Endothelial cell of umbilical vein (primary cell): Measurements from ENCODE around the gene CCR2. TPM values are rescaled to one million over a fixed set of nuclear protein-coding genes. Genes with fewer than 3 reads are reported as not detected.
"Not testable (repeated sequence)": the region's sequence is repeated elsewhere in the genome, so short reads cannot be mapped to it uniquely, and the experiment has no call there.

Source experiments
- BruUV-seq: library from RNA; stranded (reverse); fragments of 400-500 nt; replicated peaks from 2 replicates; lab custom pipeline; 2021; lab: Mats Ljungman, UMichigan
- CTCF ChIA-PET: fragments of 300-600, 350-600 bp; sonication (Branson Sonifier 250); formaldehyde crosslinking; loops from one replicate; lab custom pipeline; 2021; ENCODE audit warnings: antibody characterized with exemption, inconsistent platforms; lab: Charles Lee
- POLR2A ChIA-PET: fragments of 300-600, 350-600 bp; sonication (Branson Sonifier 250); formaldehyde crosslinking; loops from one replicate; lab custom pipeline; 2021; ENCODE audit warnings: antibody characterized with exemption, inconsistent platforms; lab: Charles Lee
- DNase-seq: peaks from one replicate; pipeline ENCODE4 v3.0.0-alpha.2; 2011; ENCODE audit warnings: low read depth, low spot score
- FAIRE-seq: peaks from 2 replicates; lab custom pipeline; 2011; peaks lifted over from hg19 to GRCh38; lab: Jason Lieb, UNC
- H2AFZ ChIP-seq: 2 replicates; pipeline ENCODE4 v1.6.0; 2012; ENCODE audit warnings: low read depth, low read length, control low read depth, inconsistent platforms
- H3K27ac ChIP-seq: 2 replicates; pipeline ENCODE4 v1.5.1; 2011; ENCODE audit warnings: low read depth, mild to moderate bottlenecking, control low read depth, low read length, moderate library complexity; ENCODE audit not compliant: insufficient read depth
- H3K27me3 ChIP-seq, 2 experiments: 2 replicates each; pipeline versions ENCODE4 v1.6.0 to v1.6.1; 2011; ENCODE audit warnings: low read length in 2 of 2, mixed read lengths in 1 of 2; ENCODE audit not compliant: control insufficient read depth in 2 of 2, insufficient read depth in 2 of 2
- H3K36me3 ChIP-seq, 2 experiments: 2 replicates in 1 of 2; 3 replicates in 1 of 2; pipeline ENCODE4 v1.5.1; 2011; ENCODE audit warnings: low read length in 2 of 2, mild to moderate bottlenecking in 1 of 2, moderate library complexity in 1 of 2; ENCODE audit not compliant: control insufficient read depth in 2 of 2, insufficient read depth in 2 of 2; ENCODE audit errors: extremely low read depth in 1 of 2
- H3K4me1 ChIP-seq: 3 replicates; pipeline ENCODE4 v1.5.1; 2011; ENCODE audit warnings: mild to moderate bottlenecking, low read length; ENCODE audit not compliant: control insufficient read depth, insufficient read depth; ENCODE audit errors: extremely low read depth
- H3K4me2 ChIP-seq: 2 replicates; pipeline ENCODE4 v1.6.1; 2011; ENCODE audit warnings: low read length, control low read depth, mixed read lengths; ENCODE audit not compliant: insufficient read depth
- H3K4me3 ChIP-seq, 3 experiments: fragments of 200-600 bp in 1 of 3; sonication (generic), shearing (Covaris generic) in 1 of 3; replicated peaks in 1 of 3; 2 replicates each; pipeline ENCODE4 v1.5.1; 2011 to 2016; ENCODE audit warnings: control low read depth in 3 of 3, low read length in 3 of 3, mild to moderate bottlenecking in 2 of 3, inconsistent platforms in 1 of 3, low read depth in 1 of 3, moderate library complexity in 1 of 3; ENCODE audit not compliant: insufficient read depth in 1 of 3
- H3K79me2 ChIP-seq: 2 replicates; pipeline ENCODE4 v1.6.0; 2012; ENCODE audit warnings: low read length, inconsistent platforms; ENCODE audit not compliant: control insufficient read depth, insufficient read depth
- H3K9ac ChIP-seq: replicated peaks from 2 replicates; pipeline ENCODE3; 2011; ENCODE audit warnings: low read length, control low read depth; ENCODE audit not compliant: insufficient read depth; ENCODE audit errors: extremely low read depth
- H3K9me1 ChIP-seq: replicated peaks from 3 replicates; pipeline ENCODE4 v1.6.0; 2011; ENCODE audit warnings: mild to moderate bottlenecking, low read length; ENCODE audit not compliant: control insufficient read depth, insufficient read depth; ENCODE audit errors: extremely low read depth
- H3K9me3 ChIP-seq: replicated peaks from 2 replicates; pipeline ENCODE4 v1.5.1; 2012; ENCODE audit warnings: low read length, inconsistent platforms; ENCODE audit not compliant: control insufficient read depth, insufficient read depth
- H4K20me1 ChIP-seq: replicated peaks from 2 replicates; pipeline ENCODE3; 2011; ENCODE audit warnings: mild to moderate bottlenecking, low read length; ENCODE audit not compliant: control insufficient read depth, insufficient read depth; ENCODE audit errors: extremely low read depth
- EZH2 ChIP-seq: IDR thresholded peaks from 2 replicates; pipeline ENCODE4 v1.6.1; 2012; ENCODE audit warnings: borderline replicate concordance, low read depth, mild to moderate bottlenecking, moderate library complexity, low read length, inconsistent platforms; ENCODE audit not compliant: severe bottlenecking
- FOS ChIP-seq: IDR thresholded peaks from 2 replicates; pipeline ENCODE4 v1.6.1; 2011; ENCODE audit warnings: mild to moderate bottlenecking, low read length, moderate library complexity, borderline replicate concordance; ENCODE audit not compliant: insufficient read depth
- GATA2 ChIP-seq: IDR thresholded peaks from 2 replicates; pipeline ENCODE4 v1.7.0; 2011; ENCODE audit warnings: low read depth, mild to moderate bottlenecking, moderate library complexity, mixed read lengths, low read length; ENCODE audit not compliant: insufficient read length, insufficient read depth
- JUN ChIP-seq: IDR thresholded peaks from 2 replicates; pipeline ENCODE4 v1.6.1; 2011; ENCODE audit warnings: borderline replicate concordance, low read depth; ENCODE audit not compliant: insufficient read length, insufficient read depth
- MYC ChIP-seq: IDR thresholded peaks from one replicate; pipeline ENCODE4 v1.6.1; 2011; ENCODE audit warnings: mild to moderate bottlenecking, low read depth, low read length
- POLR2A ChIP-seq: IDR thresholded peaks from 2 replicates; pipeline ENCODE4 v1.6.1; 2012; ENCODE audit warnings: low read depth, mild to moderate bottlenecking, control low read depth, low read length
- POLR2AphosphoS5 ChIP-seq: IDR thresholded peaks from 2 replicates; pipeline ENCODE4 v1.6.1; 2012; ENCODE audit warnings: low read depth, mild to moderate bottlenecking, control low read depth, low read length, moderate library complexity; ENCODE audit not compliant: insufficient read depth
- dilution Hi-C: fragments of 300-500 bp; cut with MboI; formaldehyde crosslinking; loops from one replicate; pipeline ENCODE4 v1.15.0; 2019; ENCODE audit warnings: low sequenced_read_pairs; ENCODE audit not compliant: extremely low pct_ligation_motif_present
- intact Hi-C: fragments of 100-400 bp; cut with micrococcal nuclease; formaldehyde crosslinking; loops from one replicate; pipeline ENCODE4 v1.10.0; 2022
- polyA plus RNA-seq, 4 experiments: library from polyadenylated mRNA; depleted of rRNA in 3 of 4; stranded (reverse) in 3 of 4; unstranded in 1 of 4; fragments of >200 nt; gene quantifications; 2 replicates each; pipeline versions ENCODE4 v1.2.1 to v1.2.3, GENCODE V29; 2011 to 2012; ENCODE audit warnings: missing spikeins in 1 of 4
- total RNA-seq: library from RNA; stranded (reverse); gene quantifications from 2 replicates; pipeline ENCODE4 v1.2.3, GENCODE V29; 2021
- TF ChIP-seq, protein P1 (sequence below): IDR thresholded peaks from 2 replicates; pipeline ENCODE4 v1.6.1; 2011; ENCODE audit not compliant: insufficient read depth, insufficient read length
- TF ChIP-seq, protein P2 (sequence below), 2 donors: IDR thresholded peaks; 1 replicate in 1 of 2; 2 replicates in 1 of 2; pipeline ENCODE4 v1.5.1; 2011; ENCODE audit warnings: low read length in 2 of 2, mild to moderate bottlenecking in 2 of 2, moderate library complexity in 2 of 2, control low read depth in 1 of 2, inconsistent platforms in 1 of 2, low read depth in 1 of 2; ENCODE audit not compliant: insufficient read depth in 1 of 2; ENCODE audit errors: extremely low read depth in 1 of 2

CCR2 gene
- total and polyA plus RNA-seq, 2 donors (not counting 3 experiments of a cell fraction or from before 2014, with no cell fraction given) = not detected

DNA sequence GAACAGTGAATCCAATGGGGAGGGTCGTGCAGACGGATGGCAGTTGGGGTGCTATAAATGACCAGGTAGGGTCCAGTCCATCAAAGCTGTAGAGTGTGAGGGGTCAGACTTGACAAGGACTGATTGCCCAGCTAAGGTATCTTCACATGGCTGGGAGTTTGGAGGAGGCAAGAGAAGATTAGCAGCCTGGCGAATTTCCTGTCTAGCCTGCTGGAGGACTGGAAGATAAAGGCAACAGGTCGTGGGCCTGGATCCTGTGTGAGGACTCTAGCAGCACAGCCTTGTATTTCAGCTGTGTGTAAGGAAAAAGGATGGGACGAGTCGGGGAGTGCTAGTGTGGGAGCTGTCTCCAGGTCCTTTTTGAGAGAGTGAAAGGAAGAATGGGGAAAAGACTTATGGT lies 35.4 kb downstream of the CCR2 start:
- CTCF ChIA-PET = no interaction called here
- no TSS peak for BruUV-seq

DNA sequence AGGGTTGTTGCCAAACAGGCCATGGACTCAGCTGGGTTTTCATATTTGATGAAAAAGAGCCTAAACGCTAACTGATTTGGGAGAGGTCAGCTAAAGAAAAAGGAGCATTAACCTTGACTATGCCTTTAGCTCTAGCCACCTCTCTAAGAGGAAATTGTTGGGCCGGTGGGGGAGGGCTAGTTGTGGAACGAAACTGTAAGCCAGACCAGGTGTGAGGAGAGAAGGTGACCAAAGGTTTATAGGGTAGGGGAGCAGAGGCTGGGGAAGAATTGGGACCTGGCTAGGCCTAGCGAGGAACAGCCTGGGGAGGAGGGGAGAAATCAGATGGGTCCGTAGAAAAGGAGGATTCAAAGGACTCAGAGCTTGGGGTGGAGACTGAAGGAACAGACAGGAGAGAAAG lies 37.6 kb downstream of the CCR2 start:
- H3K9ac ChIP-seq, H3K9me3 ChIP-seq, H3K9me1 ChIP-seq, H3K4me2 ChIP-seq, dilution Hi-C loops, H4K20me1 ChIP-seq, H3K36me3 ChIP-seq, H3K27ac ChIP-seq, BruUV-seq, H3K27me3 ChIP-seq, POLR2A ChIA-PET, intact Hi-C loops, H3K4me1 ChIP-seq, H2AFZ ChIP-seq, H3K4me3 ChIP-seq, FAIRE-seq, H3K79me2 ChIP-seq, DNase-seq: not testable (repeated sequence)
- CTCF ChIA-PET = interaction anchor here (0.6 kb wide), 1 partner anchor 46 kb away, joined by 3 read pairs; no protein-coding TSS in a partner anchor

More for the DNA sequence above, 35.4 kb downstream of the CCR2 start:
- intact Hi-C loops = no loop called here
- dilution Hi-C loops = no loop called here
- no peak overlapping the region for H3K27ac ChIP-seq
- FAIRE-seq = no peak
- no peak for TF ChIP-seq GATA2
- TF ChIP-seq, protein P1, sequence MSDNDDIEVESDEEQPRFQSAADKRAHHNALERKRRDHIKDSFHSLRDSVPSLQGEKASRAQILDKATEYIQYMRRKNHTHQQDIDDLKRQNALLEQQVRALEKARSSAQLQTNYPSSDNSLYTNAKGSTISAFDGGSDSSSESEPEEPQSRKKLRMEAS = no peak
- no peak for TF ChIP-seq EZH2
- TF ChIP-seq FOS = no peak
- TF ChIP-seq MYC = no peak
- TF ChIP-seq, protein P2, sequence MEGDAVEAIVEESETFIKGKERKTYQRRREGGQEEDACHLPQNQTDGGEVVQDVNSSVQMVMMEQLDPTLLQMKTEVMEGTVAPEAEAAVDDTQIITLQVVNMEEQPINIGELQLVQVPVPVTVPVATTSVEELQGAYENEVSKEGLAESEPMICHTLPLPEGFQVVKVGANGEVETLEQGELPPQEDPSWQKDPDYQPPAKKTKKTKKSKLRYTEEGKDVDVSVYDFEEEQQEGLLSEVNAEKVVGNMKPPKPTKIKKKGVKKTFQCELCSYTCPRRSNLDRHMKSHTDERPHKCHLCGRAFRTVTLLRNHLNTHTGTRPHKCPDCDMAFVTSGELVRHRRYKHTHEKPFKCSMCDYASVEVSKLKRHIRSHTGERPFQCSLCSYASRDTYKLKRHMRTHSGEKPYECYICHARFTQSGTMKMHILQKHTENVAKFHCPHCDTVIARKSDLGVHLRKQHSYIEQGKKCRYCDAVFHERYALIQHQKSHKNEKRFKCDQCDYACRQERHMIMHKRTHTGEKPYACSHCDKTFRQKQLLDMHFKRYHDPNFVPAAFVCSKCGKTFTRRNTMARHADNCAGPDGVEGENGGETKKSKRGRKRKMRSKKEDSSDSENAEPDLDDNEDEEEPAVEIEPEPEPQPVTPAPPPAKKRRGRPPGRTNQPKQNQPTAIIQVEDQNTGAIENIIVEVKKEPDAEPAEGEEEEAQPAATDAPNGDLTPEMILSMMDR (IDR thresholded peaks at IDR 0.05; ENCODE audit: extremely low read depth in 1 of 2, insufficient read depth in 1 of 2, low read depth in 1 of 2, low read length in 2 of 2) = no peak
- TF ChIP-seq POLR2A = no peak
- TF ChIP-seq JUN = no peak
- TF ChIP-seq POLR2AphosphoS5 = no peak
- no peak for DNase-seq
- no peaks in the 10 kb centered on the region for H4K20me1 ChIP-seq
- H3K4me1 ChIP-seq = no peaks in the 10 kb centered on the region
- no peak overlapping the region for H3K4me2 ChIP-seq
- H3K4me3 ChIP-seq = no peak overlapping the region
- no peak overlapping the region for H2AFZ ChIP-seq
- POLR2A ChIA-PET = no interaction called here
- peaks cover 0 to 1% of the 10 kb centered on the region in 2 experiments for H3K27me3 ChIP-seq
- no peaks in the 10 kb centered on the region for H3K9me3 ChIP-seq
- H3K36me3 ChIP-seq = no peaks in the 10 kb centered on the region
- H3K9ac ChIP-seq = no peak overlapping the region
- H3K79me2 ChIP-seq = no peaks in the 10 kb centered on the region
- no peaks in the 10 kb centered on the region for H3K9me1 ChIP-seq
